Lower lobe of right lung (tissue), 2 donors: Measurements from ENCODE around the gene OTUB1. TPM values are rescaled to one million over a fixed set of nuclear protein-coding genes. Genes with fewer than 3 reads are reported as not detected.

Experiments
- ATAC-seq, 2 donors: fragments of 200-7000 bp; cut with Tn5 transposase; one replicate each; pipeline ENCODE4 v1.9.1; 2020 to 2022; ENCODE audit warnings: mild to moderate bottlenecking in 2 of 2, moderate library complexity in 2 of 2
- DNase-seq: peaks from one replicate; pipeline ENCODE4 v3.0.0-alpha.2; 2020
- H3K27ac ChIP-seq: fragments of 200-600 bp; one replicate; pipeline ENCODE4 v1.8.0; 2022
- H3K27me3 ChIP-seq: fragments of 200-600 bp; one replicate; pipeline ENCODE4 v1.8.0; 2022; ENCODE audit warnings: low read depth
- H3K36me3 ChIP-seq: fragments of 200-600 bp; one replicate; pipeline ENCODE4 v1.8.0; 2022; ENCODE audit warnings: mild to moderate bottlenecking
- H3K4me1 ChIP-seq: fragments of 200-600 bp; one replicate; pipeline ENCODE4 v1.8.0; 2022
- H3K4me3 ChIP-seq: fragments of 200-600 bp; one replicate; pipeline ENCODE4 v1.8.0; 2022; ENCODE audit warnings: mild to moderate bottlenecking
- H3K9me3 ChIP-seq: fragments of 200-600 bp; one replicate; pipeline ENCODE4 v1.8.0; 2022
- CTCF ChIP-seq: fragments of 200-600 bp; IDR thresholded peaks from one replicate; pipeline ENCODE4 v1.8.0; 2022; ENCODE audit warnings: antibody characterized with exemption, mild to moderate bottlenecking
- intact Hi-C: fragments of 100-400 bp; cut with DNase I; formaldehyde crosslinking; loops from one replicate; pipeline ENCODE4 v1.11.0; 2022
- total RNA-seq: library from RNA; stranded (reverse); fragmentation: NEBNext Ultra II Directional; extraction: Animal tissue kit (Norgen Biotek cat#: 25700); gene quantifications from one replicate; pipeline ENCODE4 v1.2.1, GENCODE V29; 2021
- donor health status: DM: no; HTN: yes; CAD: no; lungs with severe emphysema.

Gene OTUB1
- total RNA-seq, 1 donor from 2014 or later, result 61.9 TPM

- Histone ChIP-seq H3K4me1 (no peaks in the 10 kb centered on the region), H3K9me3 (no peaks in the 10 kb centered on the region), H3K36me3 (no peaks in the 10 kb centered on the region), H3K27ac (no peak overlapping the region), H3K4me3 (no peak overlapping the region), H3K27me3 (no peaks in the 10 kb centered on the region)
- intact Hi-C loops, result no loop called here
- no peak for TF ChIP-seq CTCF
- no peak for DNase-seq
- ATAC-seq, result no peak
Observed at GRCh38 chr11:64022125-64022784, 36.0 kb downstream of the OTUB1 start.

GRCh38 chr11:64023712-64024710, 37.8 kb downstream of the OTUB1 start:
- no peak overlapping the region for H3K4me3 ChIP-seq
- no peaks in the 10 kb centered on the region for H3K9me3 ChIP-seq
- intact Hi-C loops, result no loop called here
- H3K4me1 ChIP-seq, result peaks cover 12% of the 10 kb centered on the region
- no peak overlapping the region for H3K27ac ChIP-seq
- DNase-seq (no peak), ATAC-seq (no peak)
- no peaks in the 10 kb centered on the region for H3K36me3 ChIP-seq
- no peak for TF ChIP-seq CTCF
- H3K27me3 ChIP-seq, result no peaks in the 10 kb centered on the region

GRCh38 chr11:64025205-64025604, 39.0 kb downstream of the OTUB1 start:
- H3K9me3 ChIP-seq, result no peaks in the 10 kb centered on the region
- H3K27ac ChIP-seq, result no peak overlapping the region
- no peak for ATAC-seq
- H3K27me3 ChIP-seq, result no peaks in the 10 kb centered on the region
- H3K36me3 ChIP-seq, result no peaks in the 10 kb centered on the region
- H3K4me3 ChIP-seq, result no peak overlapping the region
- intact Hi-C loops, result no loop called here
- DNase-seq, result no peak
- peaks cover 12% of the 10 kb centered on the region for H3K4me1 ChIP-seq
- no peak for TF ChIP-seq CTCF

- no peak for ATAC-seq
- Histone ChIP-seq H3K27ac (no peak overlapping the region), H3K4me1 (peaks cover 12% of the 10 kb centered on the region), H3K36me3 (no peaks in the 10 kb centered on the region), H3K27me3 (no peaks in the 10 kb centered on the region), H3K9me3 (no peaks in the 10 kb centered on the region), H3K4me3 (no peak overlapping the region)
- no peak for TF ChIP-seq CTCF
- no peak for DNase-seq
- intact Hi-C loops, result no loop called here
Observed at GRCh38 chr11:64026575-64027205, 40.5 kb downstream of the OTUB1 start.

- H3K27ac ChIP-seq, result no peak overlapping the region
- no peak for TF ChIP-seq CTCF
- ATAC-seq (peak; percentile 14 to 33), DNase-seq (no peak)
- no peak overlapping the region for H3K4me3 ChIP-seq
- no peaks in the 10 kb centered on the region for H3K36me3 ChIP-seq
- intact Hi-C loops, result no loop called here
- H3K9me3 ChIP-seq, result no peaks in the 10 kb centered on the region
- H3K4me1 ChIP-seq, result peaks cover 12% of the 10 kb centered on the region
- peaks cover 1% of the 10 kb centered on the region for H3K27me3 ChIP-seq
Observed at GRCh38 chr11:64027651-64028397, 41.6 kb downstream of the OTUB1 start.
